Ramos (cell line): ENCODE measurements around the gene RNASE4.
"Not testable (repeated sequence)": the region's sequence is repeated elsewhere in the genome, so short reads cannot be mapped to it uniquely, and the experiment has no call there.

Source experiments
- in situ Hi-C: fragments of 300-500 bp; cut with MboI; formaldehyde crosslinking; loops from one replicate; pipeline ENCODE4 v1.14.3; 2022; ENCODE audit warnings: low sequenced_read_pairs; ENCODE audit not compliant: unreplicated experiment

Gene RNASE4, protein sequence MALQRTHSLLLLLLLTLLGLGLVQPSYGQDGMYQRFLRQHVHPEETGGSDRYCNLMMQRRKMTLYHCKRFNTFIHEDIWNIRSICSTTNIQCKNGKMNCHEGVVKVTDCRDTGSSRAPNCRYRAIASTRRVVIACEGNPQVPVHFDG

DNA sequence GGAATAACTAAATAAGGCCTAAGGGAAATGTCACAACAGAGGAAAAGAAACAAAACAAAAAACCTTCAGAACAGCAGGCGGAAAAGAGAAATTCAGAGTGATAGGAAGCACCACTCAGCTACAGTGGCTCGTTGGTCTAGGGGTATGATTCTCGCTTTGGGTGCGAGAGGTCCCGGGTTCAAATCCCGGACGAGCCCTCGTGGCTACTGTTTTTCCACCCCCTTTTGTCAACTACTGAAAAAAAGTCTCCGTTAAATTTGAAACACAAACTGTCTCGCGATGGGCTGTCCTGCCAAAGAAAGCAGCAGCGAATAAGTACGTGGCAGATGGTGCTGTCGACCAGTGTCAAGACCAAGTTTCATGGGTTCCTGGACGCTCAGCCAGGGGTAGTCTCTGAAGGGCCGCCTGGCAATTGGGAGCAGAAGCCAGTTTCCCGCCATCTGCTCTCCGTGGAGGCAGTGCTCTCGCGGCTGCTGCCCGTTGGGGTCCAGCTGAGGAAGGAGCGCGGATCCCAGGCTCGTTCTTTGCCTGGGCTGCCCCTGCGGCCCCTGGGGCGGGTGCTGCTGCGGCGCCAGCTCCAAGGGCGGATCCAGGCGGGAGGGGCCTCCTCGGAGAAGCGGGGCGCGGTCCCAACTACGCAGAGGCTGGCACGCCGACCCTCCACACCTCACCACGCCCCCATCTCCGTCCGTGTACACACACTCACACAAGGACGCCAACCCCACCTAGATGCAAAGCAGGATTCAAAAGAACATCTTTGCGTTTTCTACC, at the start of gene RNASE4:
TSS of gene RNASE4 (plus strand) at position 670 of the 771 bp plus-strand sequence. CDS start 14,812 bp downstream, outside the sequence.
- in situ Hi-C loops = loop anchor here (5.0 to 10.0 kb wide), 2 partner anchors 72 to 349 kb away; partner anchors contain the start of gene CCNB1IP1

DNA sequence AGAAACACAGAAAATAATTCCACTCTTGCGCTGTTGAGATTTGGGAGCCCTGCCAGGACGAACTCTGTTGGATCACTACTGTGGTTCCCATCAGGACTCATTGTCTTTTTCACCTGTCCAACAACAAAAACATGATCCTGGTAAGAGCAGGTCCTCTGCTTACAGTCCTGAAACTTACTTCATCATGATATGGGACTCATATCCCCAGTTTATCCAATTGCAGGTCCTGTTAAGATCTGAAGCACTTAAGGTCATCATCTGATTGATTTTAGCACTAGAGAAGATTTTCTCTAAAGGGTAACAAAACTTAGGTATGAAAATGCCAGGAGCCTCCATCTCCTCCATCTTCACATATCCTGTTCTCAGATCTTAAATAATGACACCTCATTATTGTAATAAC, 42.8 kb upstream of the RNASE4 start, which contains the start of gene OR6S1:
TSS of gene OR6S1 (minus strand) at position 101 of the 400 bp plus-strand sequence. CDS start at position 101, 0 bp downstream.
- in situ Hi-C loops = no loop called here

DNA sequence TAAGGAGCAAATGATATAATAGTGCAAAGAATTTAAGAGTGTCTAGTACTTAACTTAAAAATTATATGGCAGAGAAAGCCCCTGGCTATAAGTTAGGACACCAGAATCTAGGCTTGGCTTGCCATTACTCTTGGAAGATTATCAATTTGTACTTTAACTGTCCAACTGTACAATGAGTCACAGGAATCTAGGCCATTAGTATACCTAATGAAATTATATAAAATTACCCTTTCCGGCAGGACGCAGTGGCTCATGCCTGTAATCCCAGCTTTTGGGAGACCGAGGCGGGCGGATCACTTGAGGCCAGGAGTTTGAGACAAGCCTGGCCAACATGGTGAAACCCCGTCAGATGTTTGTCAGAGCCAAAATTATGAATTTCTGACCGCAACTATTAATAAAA, 42.2 kb upstream of the RNASE4 start:
- in situ Hi-C loops = no loop called here

DNA sequence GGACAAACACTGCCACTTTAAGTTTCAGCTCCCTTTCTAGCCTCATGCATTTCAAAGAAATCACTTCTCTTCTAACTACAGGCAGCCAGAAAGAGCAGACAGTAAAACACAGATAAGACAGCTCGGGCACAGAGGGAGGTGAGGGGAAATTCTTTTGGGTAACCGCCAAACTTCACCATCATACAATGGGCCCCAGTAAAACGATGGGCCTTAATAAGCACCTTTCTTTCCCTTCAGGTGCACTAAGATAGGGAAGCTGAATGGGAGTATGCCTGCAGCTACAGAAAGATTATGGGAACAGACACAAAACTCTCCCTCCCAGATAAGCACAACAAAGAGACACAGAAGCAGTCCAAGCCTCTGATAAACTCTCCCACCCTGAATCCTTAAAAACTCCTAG, 41.6 kb upstream of the RNASE4 start:
- in situ Hi-C loops = not testable (repeated sequence)

DNA sequence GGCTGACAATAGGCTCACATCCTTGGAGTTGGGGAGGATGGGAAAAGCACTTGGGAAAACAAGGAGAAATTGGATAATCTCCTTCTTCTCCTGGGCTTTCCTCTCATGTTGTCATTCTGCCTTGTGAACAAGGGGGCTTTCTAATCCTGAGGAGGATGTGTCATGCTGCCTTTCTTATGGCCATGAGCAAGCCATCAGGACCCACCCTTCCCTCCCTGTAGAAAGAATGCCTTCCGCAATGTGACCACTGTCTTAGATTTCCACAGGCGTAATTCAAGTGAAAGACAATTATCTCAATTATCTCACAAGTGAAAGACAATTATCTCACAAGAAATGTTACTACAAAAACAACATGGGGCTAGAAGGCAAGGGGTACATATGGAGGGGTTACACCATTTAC, 39.8 kb upstream of the RNASE4 start:
- in situ Hi-C loops = no loop called here

DNA sequence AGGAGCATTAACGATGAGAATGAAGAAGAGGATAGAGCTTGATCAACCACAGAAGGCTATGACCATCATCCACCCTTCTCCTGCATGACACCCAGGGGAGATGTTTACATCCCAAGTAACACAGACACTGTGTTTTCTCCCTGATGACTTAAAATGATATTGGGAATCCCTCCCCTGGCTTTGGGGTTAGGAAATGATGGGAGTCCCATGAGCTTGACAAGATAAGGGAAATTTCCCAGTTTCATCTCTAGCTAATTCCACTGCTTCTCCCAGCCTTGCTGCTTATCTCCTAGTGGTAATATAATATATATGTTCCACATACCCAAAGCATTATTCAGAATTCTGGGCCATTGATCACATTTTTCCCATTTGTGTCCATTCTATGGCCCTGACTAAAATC, 38.9 kb upstream of the RNASE4 start:
- in situ Hi-C loops = no loop called here

DNA sequence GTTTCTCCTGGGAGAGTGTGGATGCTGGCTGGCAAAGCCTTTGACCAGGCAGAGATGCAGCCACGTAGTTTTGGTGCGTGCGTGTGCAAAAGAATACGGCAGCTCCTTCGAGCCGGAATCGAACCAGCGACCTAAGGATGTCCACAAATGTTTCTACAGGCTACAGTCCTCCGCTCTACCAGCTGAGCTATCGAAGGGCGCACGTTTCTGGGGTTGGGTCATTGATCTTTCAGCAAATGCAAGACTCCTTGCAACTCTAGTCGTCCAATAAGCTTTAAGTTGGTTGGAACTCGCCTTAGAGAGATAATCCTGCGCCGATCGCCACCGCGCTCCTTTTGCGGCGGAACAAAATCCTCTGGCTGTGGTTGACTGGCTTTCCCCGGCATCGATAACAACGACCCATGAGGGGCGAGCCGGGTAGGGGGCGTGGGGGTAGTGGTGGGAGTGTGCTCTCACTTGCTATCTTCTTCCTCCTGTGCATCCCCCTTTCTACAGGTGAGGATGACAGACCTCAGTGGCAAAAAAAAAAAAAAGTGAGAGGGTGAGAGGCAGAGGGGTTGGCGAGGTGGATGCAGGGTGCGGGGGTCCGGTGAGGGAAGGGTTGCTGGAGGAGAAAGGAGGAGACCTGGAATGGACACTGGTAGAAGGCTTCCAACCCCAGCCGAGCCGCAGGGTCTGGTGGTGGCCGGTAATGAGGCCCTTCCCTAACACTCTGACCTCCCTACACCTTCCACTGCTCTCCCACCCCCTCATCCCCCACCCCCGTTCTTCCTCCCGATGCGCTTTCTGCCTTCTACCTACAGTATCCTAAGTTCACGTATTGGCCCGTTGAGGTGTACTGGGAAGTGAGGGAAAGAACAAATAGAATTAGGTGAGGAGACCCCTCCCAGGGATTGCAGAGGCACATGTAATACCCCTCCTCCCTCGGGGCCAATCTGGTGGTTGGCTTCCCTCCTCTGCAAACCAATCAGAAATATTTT, 31.1 kb upstream of the RNASE4 start:
- in situ Hi-C loops = no loop called here

DNA sequence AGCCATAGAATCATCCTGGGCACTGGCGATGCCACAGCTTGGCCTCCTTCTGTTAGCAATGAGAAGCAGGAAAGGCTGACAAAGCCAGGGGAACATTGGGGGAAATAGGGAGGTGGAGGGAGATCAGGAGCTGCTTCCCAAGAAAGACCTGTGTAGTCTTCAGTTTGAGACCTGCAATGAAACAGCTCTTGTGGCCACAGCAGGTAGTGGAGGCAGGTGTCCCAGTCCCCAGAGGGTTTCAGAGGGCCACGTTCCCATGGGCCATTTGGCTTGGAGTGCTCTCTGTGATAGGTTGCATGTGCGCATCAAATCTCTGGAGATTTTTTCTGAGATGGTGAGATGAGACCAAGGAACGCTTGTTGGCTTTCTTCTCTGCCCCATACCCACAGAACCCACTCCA, 28.5 kb upstream of the RNASE4 start:
- in situ Hi-C loops = no loop called here

DNA sequence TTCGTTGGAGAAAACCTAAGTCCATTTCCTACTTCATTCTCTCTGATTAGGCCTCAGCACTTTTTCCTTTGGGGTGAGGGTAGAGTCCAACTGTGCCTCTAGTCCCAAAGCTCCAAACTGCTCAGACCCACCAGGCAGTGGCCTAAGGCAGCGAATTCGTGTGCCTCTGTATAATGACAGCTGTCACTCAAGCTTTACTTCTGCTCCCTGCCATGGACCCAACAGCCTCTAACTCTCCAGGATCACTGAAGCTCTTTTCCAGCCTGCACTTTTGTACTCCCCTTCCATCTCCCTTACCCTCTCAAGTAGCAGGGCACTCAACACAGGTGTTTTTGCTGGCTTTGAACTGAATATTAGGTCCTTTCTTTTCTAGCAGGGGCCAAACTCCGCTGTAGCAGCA, 28.1 kb upstream of the RNASE4 start:
- in situ Hi-C loops = no loop called here

DNA sequence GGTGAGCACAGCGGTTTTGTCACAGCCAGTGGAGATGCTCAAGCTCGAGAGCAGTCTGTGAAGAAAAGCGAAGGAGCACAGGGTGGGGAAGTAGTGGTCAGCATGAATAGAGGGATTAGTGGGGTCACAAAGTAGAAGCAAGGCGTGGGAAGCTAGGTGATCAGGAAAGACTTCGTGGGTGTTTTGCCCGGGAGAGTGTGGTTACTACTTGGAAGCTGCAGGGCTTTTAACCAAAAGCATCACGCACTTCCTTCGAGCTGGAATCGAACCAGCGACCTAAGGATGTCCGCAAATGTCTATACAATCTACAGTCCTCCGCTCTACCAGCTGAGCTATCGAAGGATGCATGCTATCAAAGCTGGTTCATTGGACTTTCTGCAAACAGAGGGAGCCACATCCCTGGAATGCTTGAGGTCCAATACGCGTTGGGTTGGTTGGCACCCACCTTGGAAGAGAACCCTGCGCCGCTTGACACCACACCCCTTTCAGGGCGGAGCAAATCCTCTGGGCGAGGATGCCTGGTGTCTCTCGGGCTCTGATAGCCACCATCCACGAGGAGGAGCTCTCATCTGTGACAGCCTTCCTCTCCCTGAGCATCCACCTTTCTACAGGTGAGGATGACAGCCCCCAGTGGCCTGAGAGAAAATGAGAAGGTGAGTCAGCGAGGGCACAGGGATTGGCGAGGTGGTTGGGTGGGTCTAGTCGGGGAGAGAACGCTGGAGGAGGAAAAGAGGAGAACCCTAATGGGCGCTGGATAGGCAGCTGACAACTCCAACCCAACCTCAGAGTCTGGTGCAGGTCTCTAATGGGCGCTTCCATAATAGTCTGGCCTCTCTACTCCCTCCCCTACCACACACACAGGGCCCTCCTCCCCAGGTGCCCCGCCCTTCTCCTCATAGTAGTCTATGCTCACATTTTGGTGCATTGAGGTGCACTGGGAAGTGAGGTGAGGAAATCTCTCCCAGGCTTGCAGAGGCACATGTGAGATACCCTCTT, 26.8 kb upstream of the RNASE4 start:
- in situ Hi-C loops = no loop called here

DNA sequence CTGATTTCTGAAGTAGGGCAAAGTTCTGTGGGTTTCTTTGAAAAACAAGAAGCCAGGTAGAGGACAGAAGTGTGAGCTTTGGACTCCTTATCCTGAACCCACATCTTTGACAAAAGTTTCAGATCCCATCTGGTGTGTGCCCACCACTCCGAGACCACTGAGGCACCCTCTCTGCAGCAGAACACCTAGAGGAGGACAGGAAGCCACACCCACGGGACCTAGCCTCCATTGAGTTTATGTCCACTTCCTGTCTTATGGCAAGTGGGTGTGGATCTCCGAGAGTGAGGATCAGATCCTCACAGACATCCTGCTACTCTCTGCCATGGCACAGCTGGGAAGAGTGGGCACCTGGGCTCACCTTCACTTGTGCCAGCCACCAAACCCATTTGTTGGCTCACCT, 26.1 kb upstream of the RNASE4 start:
- in situ Hi-C loops = no loop called here

DNA sequence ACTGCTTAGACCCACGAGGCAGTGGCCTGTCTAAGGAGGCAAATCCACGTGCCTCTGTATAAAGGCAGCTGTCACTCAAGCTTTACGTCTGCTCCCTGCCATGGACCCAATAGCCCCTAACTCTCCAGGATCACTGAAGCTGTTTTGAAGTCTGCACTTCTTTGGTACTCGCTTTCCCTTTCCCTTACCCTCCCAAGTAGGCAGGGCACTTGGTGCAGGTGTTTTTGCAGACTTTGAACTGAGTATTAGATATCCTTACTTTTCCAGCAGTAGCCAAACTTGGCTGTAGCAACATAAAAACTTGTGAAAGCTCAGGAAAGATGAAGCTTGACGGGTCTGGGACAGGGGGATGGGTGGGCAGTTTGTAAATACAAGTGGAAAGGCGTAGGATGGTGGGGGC, 25.0 kb upstream of the RNASE4 start:
- in situ Hi-C loops = no loop called here

DNA sequence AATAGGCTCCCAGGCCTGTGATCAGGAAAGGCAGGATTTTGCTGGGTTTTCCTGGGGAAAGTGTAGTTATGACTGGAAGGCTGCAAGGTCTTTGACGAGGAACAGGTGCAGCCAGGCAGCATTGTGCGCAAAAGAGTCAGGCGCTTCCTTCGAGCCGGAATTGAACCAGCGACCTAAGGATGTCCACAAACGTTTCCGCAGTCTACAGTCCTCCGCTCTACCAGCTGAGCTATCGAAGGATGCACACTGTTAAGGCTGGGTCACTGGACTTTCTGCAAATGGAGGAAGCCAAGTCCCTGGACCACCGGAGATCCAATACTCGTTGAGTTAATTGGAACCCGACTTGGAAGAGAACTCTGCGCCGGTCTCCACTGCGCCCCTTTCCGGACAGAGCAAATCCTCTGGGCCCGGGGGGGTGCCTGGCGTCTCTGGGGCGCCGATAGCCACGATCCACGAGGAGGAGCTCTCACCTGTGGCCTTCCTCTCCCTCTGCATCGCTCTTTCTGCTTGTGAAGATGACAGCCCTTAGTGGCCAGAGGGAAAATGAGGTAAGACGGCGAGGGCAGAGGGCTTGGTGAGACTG, 24.5 kb upstream of the RNASE4 start:
- in situ Hi-C loops = no loop called here

DNA sequence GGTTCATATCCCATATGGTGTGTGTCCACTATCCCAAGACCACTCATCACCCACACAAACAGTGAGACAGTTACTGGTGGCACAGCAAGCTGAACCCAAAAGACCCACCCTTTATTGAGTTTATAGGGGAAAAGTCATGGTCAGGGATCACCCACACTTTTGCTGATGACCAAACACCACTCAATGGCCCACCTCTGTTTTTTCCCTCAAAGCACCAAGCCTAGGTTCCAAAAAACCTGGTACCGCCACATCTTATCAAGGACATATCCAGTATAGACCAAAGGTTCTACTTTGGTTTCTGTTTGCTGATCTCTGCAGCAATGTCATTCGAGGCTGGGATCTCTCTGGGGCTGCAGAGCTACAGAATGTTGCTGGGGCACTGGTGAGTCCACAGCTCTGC, 23.2 kb upstream of the RNASE4 start:
- in situ Hi-C loops = no loop called here

DNA sequence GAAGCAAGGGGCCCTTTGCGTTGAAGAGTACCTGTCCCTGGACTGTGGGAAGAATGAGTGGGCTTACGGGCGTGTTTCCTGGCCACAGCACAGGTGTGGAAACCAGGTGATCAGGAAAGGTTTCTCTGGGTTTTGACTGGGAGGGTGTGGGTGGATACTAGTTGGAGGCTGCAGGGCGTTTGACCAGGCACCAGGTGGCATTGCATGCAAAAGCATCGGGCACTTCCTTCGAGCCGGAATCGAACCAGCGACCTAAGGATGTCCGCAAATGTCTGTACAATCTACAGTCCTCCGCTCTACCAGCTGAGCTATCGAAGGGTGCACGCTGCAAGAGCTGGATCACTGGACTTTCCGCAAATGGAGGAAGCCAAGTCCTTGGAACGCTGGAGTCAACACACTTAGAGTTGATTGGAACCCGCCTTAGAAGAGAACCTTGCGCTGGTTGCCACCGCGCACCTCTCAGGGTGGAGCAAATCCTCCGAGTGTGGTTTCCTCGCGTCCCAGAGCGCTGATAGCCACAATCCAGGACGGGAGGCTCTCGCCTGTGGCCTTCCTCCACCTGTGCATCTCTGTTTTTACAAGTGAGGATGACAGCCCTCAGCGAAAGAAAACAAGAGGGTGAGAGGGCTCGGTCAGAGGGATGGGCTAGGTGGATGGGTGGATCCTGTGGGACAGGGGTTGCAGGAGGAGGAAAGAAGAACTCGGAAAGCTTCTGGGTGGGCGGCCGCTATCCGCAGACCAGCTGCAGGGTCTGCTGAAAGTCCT, 21.2 kb upstream of the RNASE4 start:
- in situ Hi-C loops = no loop called here

DNA sequence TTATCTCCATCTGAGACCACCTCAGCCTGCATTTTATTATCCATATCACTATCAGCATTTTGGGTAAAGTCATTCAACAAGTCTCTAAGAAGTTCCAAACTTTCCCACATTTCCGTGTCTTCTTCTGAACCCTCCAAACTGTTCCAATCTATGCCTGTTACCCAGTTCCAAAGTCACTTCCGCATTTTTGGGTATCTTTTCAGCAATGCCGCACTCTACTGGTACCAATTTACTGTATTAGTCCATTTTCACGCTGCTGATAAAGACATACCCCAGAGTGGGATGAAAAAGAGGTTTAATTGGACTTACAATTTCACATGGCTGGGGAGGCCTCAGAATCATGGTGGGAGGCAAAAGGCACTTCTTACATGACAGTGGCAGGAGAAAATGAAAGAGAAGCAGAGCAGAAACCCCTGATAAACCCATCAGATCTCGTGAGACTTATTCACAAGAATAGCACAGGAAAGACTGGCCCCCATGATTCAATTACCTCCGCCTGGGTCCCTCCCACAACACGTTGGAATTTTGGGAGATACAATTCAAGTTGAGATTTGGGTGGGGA, 17.9 kb upstream of the RNASE4 start:
- in situ Hi-C loops = not testable (repeated sequence)

DNA sequence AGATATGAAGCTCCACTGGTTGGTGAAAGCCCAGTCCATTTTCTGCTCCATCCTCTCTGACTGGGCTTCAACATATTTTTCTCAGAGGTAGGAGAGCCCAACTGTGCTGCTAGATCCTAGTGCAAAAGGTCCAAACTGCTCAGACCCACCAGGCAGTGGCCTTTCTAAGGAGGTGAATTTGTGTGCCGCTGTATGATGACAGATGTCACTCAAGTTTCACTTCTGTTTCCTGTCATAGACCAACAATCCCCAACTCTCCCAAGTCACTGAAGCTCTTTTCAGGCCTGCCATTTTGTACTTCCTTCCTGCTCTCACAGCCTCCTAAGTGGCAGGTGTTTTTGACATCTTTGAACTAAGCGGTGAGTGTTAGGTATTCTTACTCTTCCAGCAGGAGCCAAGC, 16.4 kb upstream of the RNASE4 start:
- in situ Hi-C loops = no loop called here

DNA sequence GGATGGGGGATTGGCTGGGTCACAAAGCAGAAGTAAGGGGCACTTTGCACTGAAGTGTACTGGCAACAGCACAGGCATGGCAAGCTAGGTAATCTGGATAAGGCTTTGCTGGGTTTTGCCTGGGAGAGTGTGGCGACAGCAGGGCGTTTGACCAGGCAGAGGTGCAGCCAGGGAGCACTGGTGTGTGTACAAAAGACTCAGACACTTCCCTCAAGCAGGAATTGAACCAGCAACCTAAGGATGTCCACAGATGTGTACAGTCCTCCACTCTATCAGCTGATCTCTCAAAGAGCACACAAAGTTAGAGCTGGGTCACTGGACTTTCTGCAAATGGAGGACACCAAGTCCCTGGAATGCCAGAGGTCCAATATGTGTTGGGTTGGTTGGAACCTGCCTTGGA, 15.4 kb upstream of the RNASE4 start:
- in situ Hi-C loops = no loop called here
